ENCODE measurements around the gene SIGLEC15.
"Not testable (repeated sequence)": the region's sequence is repeated elsewhere in the genome, so short reads cannot be mapped to it uniquely, and the experiment has no call there.

GRCh38 chr18:45848643-45849042, 23.2 kb downstream of the SIGLEC15 start:
- TF ChIP-seq, protein P1, sequence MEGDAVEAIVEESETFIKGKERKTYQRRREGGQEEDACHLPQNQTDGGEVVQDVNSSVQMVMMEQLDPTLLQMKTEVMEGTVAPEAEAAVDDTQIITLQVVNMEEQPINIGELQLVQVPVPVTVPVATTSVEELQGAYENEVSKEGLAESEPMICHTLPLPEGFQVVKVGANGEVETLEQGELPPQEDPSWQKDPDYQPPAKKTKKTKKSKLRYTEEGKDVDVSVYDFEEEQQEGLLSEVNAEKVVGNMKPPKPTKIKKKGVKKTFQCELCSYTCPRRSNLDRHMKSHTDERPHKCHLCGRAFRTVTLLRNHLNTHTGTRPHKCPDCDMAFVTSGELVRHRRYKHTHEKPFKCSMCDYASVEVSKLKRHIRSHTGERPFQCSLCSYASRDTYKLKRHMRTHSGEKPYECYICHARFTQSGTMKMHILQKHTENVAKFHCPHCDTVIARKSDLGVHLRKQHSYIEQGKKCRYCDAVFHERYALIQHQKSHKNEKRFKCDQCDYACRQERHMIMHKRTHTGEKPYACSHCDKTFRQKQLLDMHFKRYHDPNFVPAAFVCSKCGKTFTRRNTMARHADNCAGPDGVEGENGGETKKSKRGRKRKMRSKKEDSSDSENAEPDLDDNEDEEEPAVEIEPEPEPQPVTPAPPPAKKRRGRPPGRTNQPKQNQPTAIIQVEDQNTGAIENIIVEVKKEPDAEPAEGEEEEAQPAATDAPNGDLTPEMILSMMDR (IDR thresholded peaks at IDR 0.05 in 4 of 5, conservative IDR thresholded peaks at IDR 0.05 in 1 of 5): not testable (repeated sequence)
- TF ChIP-seq POLR2A (IDR thresholded peaks at IDR 0.05): not testable (repeated sequence)
